Activated naive CD4-positive, alpha-beta T cell treated with anti-CD3 and anti-CD28 coated beads, Interleukin-2, amount 50 U/mL, for 72 hours (primary cell): ENCODE results near the gene TXNDC12. TPM values are rescaled to one million over a fixed set of nuclear protein-coding genes. Genes with fewer than 3 reads are reported as not detected.
A peak's percentile ranks its signal among the peaks of the same experiment; 100 is the strongest.
"Not testable (repeated sequence)": the region's sequence is repeated elsewhere in the genome, so short reads cannot be mapped to it uniquely, and the experiment has no call there.

Source experiments
- ATAC-seq, 2 donors: fragments of 150-1000 bp; cut with Tn5 transposase; 2 replicates each; pipeline ENCODE4 v1.10.0; 2021; ENCODE audit warnings: mild to moderate bottlenecking in 2 of 2, moderate library complexity in 2 of 2
- DNase-seq, 2 donors: peaks; one replicate each; pipeline ENCODE4 v3.0.0; 2021 to 2022; ENCODE audit warnings: low spot score in 2 of 2
- H3K27ac Mint-ChIP-seq, 2 donors: one replicate each; pipeline ENCODE4 v1.8.0; 2022; ENCODE audit warnings: mild to moderate bottlenecking in 2 of 2, mixed read lengths in 2 of 2
- H3K36me3 Mint-ChIP-seq, 2 donors: one replicate each; pipeline ENCODE4 v1.8.0; 2022; ENCODE audit warnings: mixed read lengths in 2 of 2
- H3K9me3 Mint-ChIP-seq, 2 donors: one replicate each; pipeline ENCODE4 v1.8.0; 2022; ENCODE audit warnings: mixed read lengths in 2 of 2
- total RNA-seq, 2 donors: library from RNA; stranded (reverse); gene quantifications; one replicate each; pipeline ENCODE4 v1.2.3, GENCODE V29; 2022

The TXNDC12 gene
- total RNA-seq, 2 donors from 2014 or later, result 42.8 to 45.0 TPM

- peaks cover 2 to 10% of the 10 kb centered on the region in 2 donors for H3K36me3 Mint-ChIP-seq
- peak; percentile 36 to 81 for ATAC-seq
Measured at GRCh38 chr1:52026278-52026677, 28.7 kb downstream of the TXNDC12 start.

GRCh38 chr1:52022133-52022532 is 32.9 kb downstream of the TXNDC12 start:
- no peak overlapping the region for H3K27ac Mint-ChIP-seq
- no peaks in the 10 kb centered on the region for H3K9me3 Mint-ChIP-seq
- ATAC-seq, result no peak
- no peak for DNase-seq
- H3K36me3 Mint-ChIP-seq, result peaks cover 6 to 8% of the 10 kb centered on the region in 2 donors

More at GRCh38 chr1:52026278-52026677, 28.7 kb downstream of the TXNDC12 start:
- H3K27ac Mint-ChIP-seq, result no peak overlapping the region
- DNase-seq, result no peak
- H3K9me3 Mint-ChIP-seq, result no peaks in the 10 kb centered on the region

GRCh38 chr1:52008071-52008809 is 46.8 kb downstream of the TXNDC12 start:
- no peak for ATAC-seq
- Mint-ChIP-seq H3K27ac (no peak overlapping the region), H3K9me3 (no peaks in the 10 kb centered on the region)

GRCh38 chr1:52007215-52008002 is 47.6 kb downstream of the TXNDC12 start:
- H3K27ac Mint-ChIP-seq, result no peak overlapping the region
- H3K9me3 Mint-ChIP-seq, result no peaks in the 10 kb centered on the region
- no peak for ATAC-seq
- DNase-seq, result no peak
- H3K36me3 Mint-ChIP-seq, result no peaks in the 10 kb centered on the region

More at GRCh38 chr1:52008071-52008809, 46.8 kb downstream of the TXNDC12 start:
- no peak for DNase-seq
- no peaks in the 10 kb centered on the region for H3K36me3 Mint-ChIP-seq

- DNase-seq, H3K9me3 Mint-ChIP-seq, H3K36me3 Mint-ChIP-seq, H3K27ac Mint-ChIP-seq, ATAC-seq: not testable (repeated sequence)
Measured at GRCh38 chr1:52006081-52006553, 48.9 kb downstream of the TXNDC12 start.

- not testable (repeated sequence) for ATAC-seq
Measured at GRCh38 chr1:52005548-52005947, 49.4 kb downstream of the TXNDC12 start.

GRCh38 chr1:52003877-52004276 is 51.1 kb downstream of the TXNDC12 start:
- Mint-ChIP-seq H3K9me3 (no peaks in the 10 kb centered on the region), H3K27ac (no peak overlapping the region)
- ATAC-seq, result no peak

More at GRCh38 chr1:52005548-52005947, 49.4 kb downstream of the TXNDC12 start:
- H3K27ac Mint-ChIP-seq, H3K36me3 Mint-ChIP-seq, DNase-seq, H3K9me3 Mint-ChIP-seq: not testable (repeated sequence)

GRCh38 chr1:52002038-52002917 is 52.7 kb downstream of the TXNDC12 start:
- peak in 1 of 2 donors; percentile 87 for DNase-seq
- Mint-ChIP-seq H3K9me3 (no peaks in the 10 kb centered on the region), H3K27ac (no peak overlapping the region), H3K36me3 (no peaks in the 10 kb centered on the region)
- peak; percentile 88 to 95 for ATAC-seq

More at GRCh38 chr1:52003877-52004276, 51.1 kb downstream of the TXNDC12 start:
- H3K36me3 Mint-ChIP-seq, result no peaks in the 10 kb centered on the region
- no peak for DNase-seq

GRCh38 chr1:51998701-51999100 is 56.3 kb downstream of the TXNDC12 start:
- Mint-ChIP-seq H3K27ac (no peak overlapping the region), H3K36me3 (no peaks in the 10 kb centered on the region), H3K9me3 (no peaks in the 10 kb centered on the region)
- ATAC-seq (no peak), DNase-seq (no peak)

- no peaks in the 10 kb centered on the region for H3K9me3 Mint-ChIP-seq
- ATAC-seq (no peak), DNase-seq (no peak)
- H3K27ac Mint-ChIP-seq, result no peak overlapping the region
- no peaks in the 10 kb centered on the region for H3K36me3 Mint-ChIP-seq
Measured at GRCh38 chr1:51997974-51998382, 57.0 kb downstream of the TXNDC12 start.

GRCh38 chr1:51990478-51990965 is 64.5 kb downstream of the TXNDC12 start, which contains the start of gene RAB3B:
RAB3B (minus strand) TSS chr1:51990700; CDS start chr1:51977117, 13,583 bp downstream.
- DNase-seq (peak; percentile 78 to 87), ATAC-seq (peak; percentile 98 to 99)
- no peaks in the 10 kb centered on the region for H3K9me3 Mint-ChIP-seq
- no peaks in the 10 kb centered on the region for H3K36me3 Mint-ChIP-seq
- peak within 1 kb of the TSS in 1 of 2 donors; percentile 16 for H3K27ac Mint-ChIP-seq

GRCh38 chr1:51989582-51990477 is 65.2 kb downstream of the TXNDC12 start:
- H3K27ac Mint-ChIP-seq, result no peak overlapping the region
- DNase-seq (no peak), ATAC-seq (no peak)
- no peaks in the 10 kb centered on the region for H3K36me3 Mint-ChIP-seq
- H3K9me3 Mint-ChIP-seq, result no peaks in the 10 kb centered on the region

- H3K36me3 Mint-ChIP-seq, result no peaks in the 10 kb centered on the region
- DNase-seq (no peak), ATAC-seq (no peak)
- no peak overlapping the region for H3K27ac Mint-ChIP-seq
- H3K9me3 Mint-ChIP-seq, result no peaks in the 10 kb centered on the region
Measured at GRCh38 chr1:51988254-51988653, 66.7 kb downstream of the TXNDC12 start.

- Mint-ChIP-seq H3K27ac (no peak overlapping the region), H3K9me3 (no peaks in the 10 kb centered on the region), H3K36me3 (no peaks in the 10 kb centered on the region)
- ATAC-seq, result no peak
- no peak for DNase-seq
Measured at GRCh38 chr1:51986718-51987117, 68.3 kb downstream of the TXNDC12 start.

- H3K27ac Mint-ChIP-seq, result no peak overlapping the region
- DNase-seq (no peak), ATAC-seq (no peak)
- H3K36me3 Mint-ChIP-seq, result no peaks in the 10 kb centered on the region
- H3K9me3 Mint-ChIP-seq, result no peaks in the 10 kb centered on the region
Measured at GRCh38 chr1:51982161-51982560, 72.8 kb downstream of the TXNDC12 start.
